Measurements from ENCODE around the gene B3GAT1. TPM values are rescaled to one million over a fixed set of nuclear protein-coding genes. Genes with fewer than 3 reads are reported as not detected.
"Not testable (repeated sequence)": the region's sequence is repeated elsewhere in the genome, so short reads cannot be mapped to it uniquely, and the experiment has no call there.

B3GAT1 gene
- total RNA-seq, 1 donor from 2014 or later, result 1.4 TPM

DNA sequence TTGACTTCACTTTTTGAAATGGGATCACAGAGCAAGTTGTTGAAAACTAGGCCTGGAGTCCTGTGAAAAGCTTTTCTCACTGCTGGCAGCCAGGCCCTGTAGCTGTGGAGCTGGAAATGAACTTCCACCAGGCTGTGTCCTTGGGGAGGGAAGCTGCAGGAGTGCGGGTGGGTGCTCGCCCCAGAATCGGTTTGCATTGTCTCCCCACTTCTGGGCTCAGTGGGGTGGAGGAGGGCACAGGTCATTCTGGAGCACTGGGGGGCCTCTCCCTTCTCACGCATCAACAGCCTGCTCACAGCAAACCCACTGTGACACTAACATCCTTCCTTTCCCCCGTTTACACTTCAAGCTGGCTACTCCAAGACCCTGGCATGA, 65.1 kb downstream of the B3GAT1 start:
- no peak overlapping the region for H3K4me3 ChIP-seq
- intact Hi-C loops (cut with DNase I), result no loop called here
- H3K27ac ChIP-seq, result no peak overlapping the region
- H3K27me3 ChIP-seq (ENCODE audit: low read depth), result no peaks in the 10 kb centered on the region
- TF ChIP-seq, protein P1, sequence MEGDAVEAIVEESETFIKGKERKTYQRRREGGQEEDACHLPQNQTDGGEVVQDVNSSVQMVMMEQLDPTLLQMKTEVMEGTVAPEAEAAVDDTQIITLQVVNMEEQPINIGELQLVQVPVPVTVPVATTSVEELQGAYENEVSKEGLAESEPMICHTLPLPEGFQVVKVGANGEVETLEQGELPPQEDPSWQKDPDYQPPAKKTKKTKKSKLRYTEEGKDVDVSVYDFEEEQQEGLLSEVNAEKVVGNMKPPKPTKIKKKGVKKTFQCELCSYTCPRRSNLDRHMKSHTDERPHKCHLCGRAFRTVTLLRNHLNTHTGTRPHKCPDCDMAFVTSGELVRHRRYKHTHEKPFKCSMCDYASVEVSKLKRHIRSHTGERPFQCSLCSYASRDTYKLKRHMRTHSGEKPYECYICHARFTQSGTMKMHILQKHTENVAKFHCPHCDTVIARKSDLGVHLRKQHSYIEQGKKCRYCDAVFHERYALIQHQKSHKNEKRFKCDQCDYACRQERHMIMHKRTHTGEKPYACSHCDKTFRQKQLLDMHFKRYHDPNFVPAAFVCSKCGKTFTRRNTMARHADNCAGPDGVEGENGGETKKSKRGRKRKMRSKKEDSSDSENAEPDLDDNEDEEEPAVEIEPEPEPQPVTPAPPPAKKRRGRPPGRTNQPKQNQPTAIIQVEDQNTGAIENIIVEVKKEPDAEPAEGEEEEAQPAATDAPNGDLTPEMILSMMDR (IDR thresholded peaks at IDR 0.05), result no peak
- DNase-seq (no peak), ATAC-seq (no peak)
- no peaks in the 10 kb centered on the region for H3K4me1 ChIP-seq
- no peaks in the 10 kb centered on the region for H3K9me3 ChIP-seq
- no peaks in the 10 kb centered on the region for H3K36me3 ChIP-seq

GRCh38 chr11:134346101-134346975, 65.7 kb downstream of the B3GAT1 start:
- ATAC-seq (no peak), DNase-seq (no peak)
- H3K27ac ChIP-seq, result no peak overlapping the region
- H3K9me3 ChIP-seq, result no peaks in the 10 kb centered on the region
- no peaks in the 10 kb centered on the region for H3K36me3 ChIP-seq
- H3K4me3 ChIP-seq, result no peak overlapping the region
- H3K27me3 ChIP-seq (ENCODE audit: low read depth), result no peaks in the 10 kb centered on the region
- TF ChIP-seq, protein P1 (IDR thresholded peaks at IDR 0.05), result no peak
- intact Hi-C loops (cut with DNase I), result no loop called here
- no peaks in the 10 kb centered on the region for H3K4me1 ChIP-seq

GRCh38 chr11:134345237-134345550, 66.8 kb downstream of the B3GAT1 start:
- H3K4me1 ChIP-seq, result no peaks in the 10 kb centered on the region
- no peak overlapping the region for H3K27ac ChIP-seq
- no peaks in the 10 kb centered on the region for H3K36me3 ChIP-seq
- intact Hi-C loops (cut with DNase I), result no loop called here
- ATAC-seq (no peak), DNase-seq (no peak)
- no peak overlapping the region for H3K4me3 ChIP-seq
- TF ChIP-seq, protein P1 (IDR thresholded peaks at IDR 0.05), result no peak
- no peaks in the 10 kb centered on the region for H3K9me3 ChIP-seq
- no peaks in the 10 kb centered on the region for H3K27me3 ChIP-seq (ENCODE audit: low read depth)

GRCh38 chr11:134344497-134345236, 67.4 kb downstream of the B3GAT1 start:
- H3K9me3 ChIP-seq; H3K36me3 ChIP-seq; H3K27me3 ChIP-seq (ENCODE audit: low read depth); H3K4me3 ChIP-seq; H3K27ac ChIP-seq; H3K4me1 ChIP-seq; DNase-seq; intact Hi-C loops (cut with DNase I): not testable (repeated sequence)
- peak; percentile 37 to 38 for ATAC-seq

- H3K9me3 ChIP-seq, result no peaks in the 10 kb centered on the region
- no peaks in the 10 kb centered on the region for H3K27me3 ChIP-seq (ENCODE audit: low read depth)
- H3K4me3 ChIP-seq, result no peak overlapping the region
- intact Hi-C loops (cut with DNase I), result no loop called here
- no peak for ATAC-seq
- no peaks in the 10 kb centered on the region for H3K36me3 ChIP-seq
- no peaks in the 10 kb centered on the region for H3K4me1 ChIP-seq
- TF ChIP-seq, protein P1 (IDR thresholded peaks at IDR 0.05), result no peak
- H3K27ac ChIP-seq, result no peak overlapping the region
- no peak for DNase-seq
Measured at GRCh38 chr11:134343646-134344045, 68.4 kb downstream of the B3GAT1 start.
